Stimulated activated CD8-positive, alpha-beta memory T cell treated with anti-CD3 and anti-CD28 coated beads, Interleukin-15, amount 100 ng/mL, for 24 hours (primary cell): Measurements from ENCODE around the gene CGB8.
"Not testable (repeated sequence)": the region's sequence is repeated elsewhere in the genome, so short reads cannot be mapped to it uniquely, and the experiment has no call there.

Experiments
- DNase-seq: peaks from one replicate; pipeline ENCODE4 v3.0.0-alpha.2; 2020; ENCODE audit warnings: low read depth

Gene CGB8

DNA sequence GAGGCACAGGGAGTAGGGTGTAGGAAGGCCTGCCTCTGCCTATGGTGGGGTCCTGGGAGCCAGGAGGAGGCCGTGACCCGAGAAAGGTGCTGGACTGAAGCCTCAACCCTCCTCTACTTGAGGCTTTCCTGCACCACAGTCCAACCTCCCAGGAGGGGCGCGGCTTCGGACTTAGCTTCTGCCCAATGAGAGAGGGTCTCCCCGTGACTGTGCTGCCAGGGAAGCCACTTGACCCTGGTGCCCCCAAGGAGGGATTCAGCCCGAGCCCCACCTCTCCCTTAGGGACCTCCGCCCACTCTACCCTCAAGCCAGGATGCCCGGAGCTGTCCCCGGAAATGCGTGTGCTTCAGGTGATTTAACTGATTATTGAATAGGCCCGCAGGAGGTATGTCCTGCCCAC, at the start of gene CGB8:
CGB8 (minus strand) TSS at position 101 of the 400 bp plus-strand sequence. CDS start 372 bp downstream, outside the sequence.
- DNase-seq, result not testable (repeated sequence)

DNA sequence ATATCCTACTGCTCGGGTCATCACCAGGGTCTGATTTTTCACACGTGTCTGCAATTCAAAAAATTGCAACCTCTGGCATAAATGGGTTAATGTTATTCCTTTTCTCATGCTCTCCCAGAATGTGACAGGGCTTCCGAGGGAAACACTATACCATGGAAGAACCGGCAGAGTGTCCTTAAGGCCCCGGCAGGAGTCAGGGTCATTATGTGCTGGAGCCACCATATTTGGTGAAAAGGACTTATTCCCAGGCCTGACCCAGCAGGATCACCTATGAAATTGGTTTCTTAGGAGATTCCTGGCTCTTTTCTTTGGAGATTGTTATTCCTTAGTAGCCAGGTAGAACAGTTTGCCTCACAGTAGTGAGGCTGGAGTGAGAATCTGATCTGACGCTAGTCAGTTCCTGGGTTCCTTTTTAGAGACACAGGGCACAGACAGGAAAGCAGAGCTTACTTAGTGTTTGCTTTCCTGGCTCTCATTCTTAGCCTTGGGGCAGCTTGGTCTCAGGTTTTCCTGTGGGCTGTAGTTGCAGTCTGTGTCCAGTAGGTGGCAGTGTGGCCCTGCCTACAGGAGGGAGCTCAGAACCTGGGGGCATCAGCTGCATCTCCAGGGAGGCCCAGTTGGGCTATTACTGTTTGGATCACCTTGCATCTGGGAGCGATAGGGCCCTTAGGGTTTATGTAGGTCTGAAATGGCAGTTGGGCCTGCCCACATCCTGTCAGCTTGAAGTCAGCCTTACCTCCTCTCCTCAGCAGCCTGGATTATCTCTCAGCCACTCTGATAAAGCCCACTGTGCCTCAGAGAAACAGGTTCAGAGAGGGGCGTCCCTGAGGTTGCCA, 48.8 kb upstream of the CGB8 start:
- DNase-seq, result peak; percentile 40

DNA sequence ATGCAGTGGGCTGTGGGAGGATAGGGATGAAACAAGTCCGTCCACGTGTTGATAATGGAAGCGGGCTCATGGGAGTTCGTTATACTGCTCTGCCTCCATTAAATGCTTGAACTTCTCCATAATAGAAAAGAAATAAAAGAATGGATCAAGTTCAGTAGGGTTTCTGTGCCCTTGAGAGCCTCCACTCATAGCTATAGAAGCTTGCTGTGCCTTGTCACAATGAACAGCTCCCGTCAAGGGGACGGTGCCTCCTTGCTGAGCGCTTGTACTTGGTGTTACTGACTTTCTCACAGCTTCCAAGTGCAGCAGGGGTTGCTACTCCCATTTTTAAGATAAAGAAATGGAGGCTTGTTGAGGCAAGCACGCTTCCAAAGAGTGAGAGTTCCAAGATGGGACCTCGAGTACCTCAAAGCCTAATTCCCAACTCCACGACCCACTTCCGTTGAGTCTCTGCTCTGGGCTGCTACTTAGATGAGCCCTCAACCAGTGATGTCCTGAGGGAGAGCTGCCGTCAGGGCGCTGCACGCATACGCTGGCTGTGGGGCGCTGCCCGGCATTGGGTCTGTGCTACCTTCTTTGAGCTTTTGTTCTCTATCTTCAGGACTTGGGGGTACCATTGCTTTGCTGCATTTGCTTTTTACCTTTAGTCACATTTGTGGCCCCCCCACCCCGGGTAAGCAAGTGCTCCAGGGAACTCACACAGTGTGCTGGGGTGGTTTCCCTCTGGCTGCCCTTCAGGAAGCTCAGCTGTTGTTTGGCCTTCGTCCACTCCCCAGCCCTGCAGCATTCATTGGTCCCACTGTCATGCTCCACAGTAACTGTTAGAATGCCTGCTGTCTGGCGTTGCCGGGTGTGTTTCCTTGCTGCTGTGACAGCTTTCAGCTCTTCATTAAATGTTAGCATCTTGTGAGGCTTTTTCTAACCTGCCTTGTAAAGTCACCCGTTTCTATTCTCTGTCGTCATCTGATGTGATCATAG, 45.9 kb upstream of the CGB8 start:
- no peak for DNase-seq

DNA sequence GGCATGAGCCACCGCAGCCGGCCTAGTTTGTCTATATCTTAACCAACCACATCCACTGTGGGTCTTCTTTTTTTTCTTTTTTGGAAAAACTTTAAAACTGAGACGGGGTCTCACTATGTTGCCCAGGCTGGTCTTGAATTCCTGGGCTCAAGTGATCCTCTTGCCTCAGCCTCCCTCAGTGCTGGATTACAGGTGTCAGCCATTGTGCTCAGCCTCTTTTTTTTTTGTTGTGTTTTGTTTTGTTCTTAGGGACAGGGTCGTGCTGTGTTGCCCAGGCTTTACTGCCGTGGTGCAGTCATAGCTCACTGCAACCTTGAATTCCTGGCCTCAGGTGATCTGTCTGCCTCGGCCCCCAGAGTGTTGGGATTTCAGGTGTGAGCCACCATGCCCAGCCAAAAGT, 43.8 kb upstream of the CGB8 start:
- no peak for DNase-seq

DNA sequence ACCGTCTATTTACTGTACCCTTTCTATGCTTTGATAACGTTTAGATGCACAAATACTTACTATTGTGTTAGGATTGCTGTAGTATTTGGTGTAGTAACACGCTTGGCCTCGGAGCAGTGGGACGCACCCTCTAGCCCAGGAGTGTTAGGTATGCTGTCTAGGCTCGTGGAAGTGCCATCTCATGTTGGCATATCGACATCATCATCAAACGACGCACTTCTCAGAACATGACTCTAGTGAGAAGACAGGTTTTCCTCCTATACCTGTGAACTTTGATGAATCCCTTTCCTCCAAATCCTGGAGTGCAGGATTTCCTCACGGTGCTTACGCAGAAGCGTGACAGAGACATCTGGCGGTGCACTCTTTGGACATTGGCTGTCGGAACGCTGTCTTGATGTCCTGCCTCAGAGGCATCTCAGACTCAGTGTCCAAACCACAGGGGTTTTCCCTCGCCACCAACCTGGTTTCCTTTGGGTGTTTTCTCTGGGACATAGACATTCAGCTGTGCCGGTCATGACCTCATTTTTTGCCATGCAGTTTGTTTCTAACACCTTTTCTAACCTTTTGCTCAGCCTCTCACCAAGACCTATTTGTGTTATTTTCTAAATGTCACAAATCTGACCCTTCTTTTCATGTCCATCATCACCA, 42.6 kb upstream of the CGB8 start:
- DNase-seq, result no peak

DNA sequence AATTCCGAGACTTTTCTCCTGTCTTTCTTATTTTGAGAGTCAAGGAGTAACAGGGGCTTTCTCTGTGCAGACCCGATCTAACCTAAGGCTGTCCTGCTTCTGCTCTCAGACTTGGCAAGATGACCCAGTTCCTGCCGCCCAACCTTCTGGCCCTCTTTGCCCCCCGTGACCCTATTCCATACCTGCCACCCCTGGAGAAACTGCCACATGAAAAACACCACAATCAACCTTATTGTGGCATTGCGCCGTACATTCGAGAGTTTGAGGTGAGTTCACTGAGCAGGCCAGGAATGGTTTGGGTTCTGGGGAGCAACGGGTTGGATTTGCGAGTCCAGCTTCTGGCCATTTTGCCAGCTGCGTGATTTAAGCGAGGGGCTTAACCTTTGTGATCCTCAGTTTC, 37.4 kb upstream of the CGB8 start:
- no peak for DNase-seq

DNA sequence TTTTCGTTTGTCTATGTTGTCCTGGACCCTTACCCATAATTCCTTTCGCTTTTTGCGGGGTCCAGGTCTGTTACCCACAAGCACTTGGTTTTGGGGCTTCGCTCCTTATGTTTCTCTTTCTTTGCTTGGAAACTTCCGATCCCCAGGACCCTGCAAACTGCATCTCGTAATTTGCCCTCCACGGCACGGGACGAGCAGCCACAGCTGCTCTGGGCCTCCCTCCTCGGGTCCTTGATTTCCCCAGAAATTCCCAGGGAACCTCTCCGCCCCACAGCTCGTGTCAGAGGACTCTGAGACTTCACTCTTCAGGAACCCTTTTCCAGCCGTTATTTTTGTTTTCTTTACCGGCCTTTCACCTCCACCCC, 36.9 kb upstream of the CGB8 start:
- DNase-seq, result no peak

DNA sequence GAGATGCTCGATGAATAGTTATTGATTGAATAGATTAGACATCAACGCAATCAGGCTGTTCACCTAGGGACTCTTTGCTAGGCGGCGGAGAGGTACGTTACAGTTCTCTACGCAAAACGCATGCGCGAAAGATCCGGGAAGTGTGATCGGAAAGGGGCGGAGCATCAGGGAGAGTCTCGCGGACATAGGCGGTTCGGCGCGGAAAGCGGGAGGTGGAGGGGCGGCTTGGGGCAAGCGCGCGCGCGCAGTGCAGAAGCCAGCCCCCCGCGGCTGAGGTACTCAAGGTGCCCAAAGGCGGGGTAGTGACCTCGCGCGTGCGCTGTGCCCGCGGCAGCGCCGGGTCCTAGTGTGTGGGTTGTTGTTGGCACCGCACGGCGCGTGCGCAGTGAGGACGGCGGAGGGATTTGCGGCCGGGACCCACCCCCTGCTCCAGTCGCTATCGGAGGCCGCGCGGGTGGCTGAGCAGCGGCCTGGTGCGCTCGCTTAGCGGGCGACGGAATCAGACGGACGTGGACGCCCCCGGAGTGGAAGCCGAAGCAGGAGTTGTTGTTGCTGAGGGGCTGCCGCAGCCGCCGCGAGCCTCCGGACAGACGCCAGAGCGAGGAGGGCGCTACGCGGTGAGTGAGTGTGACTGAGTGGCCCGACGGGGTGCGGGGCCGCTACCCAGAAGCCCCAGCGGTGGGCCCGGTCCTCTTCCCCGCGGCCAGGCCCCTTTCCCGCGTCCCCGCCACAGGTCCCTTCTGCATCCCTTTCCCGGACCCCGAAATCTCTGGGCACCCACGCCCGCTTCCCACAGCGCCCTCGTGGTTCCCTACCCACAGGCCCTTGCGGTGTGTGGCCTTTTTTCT, 36.3 kb upstream of the CGB8 start, which contains the start of gene SNRNP70:
SNRNP70 (plus strand) TSS at position 432 of the 848 bp plus-strand sequence. CDS start 964 bp downstream, outside the sequence.
- peak; percentile 98 for DNase-seq

DNA sequence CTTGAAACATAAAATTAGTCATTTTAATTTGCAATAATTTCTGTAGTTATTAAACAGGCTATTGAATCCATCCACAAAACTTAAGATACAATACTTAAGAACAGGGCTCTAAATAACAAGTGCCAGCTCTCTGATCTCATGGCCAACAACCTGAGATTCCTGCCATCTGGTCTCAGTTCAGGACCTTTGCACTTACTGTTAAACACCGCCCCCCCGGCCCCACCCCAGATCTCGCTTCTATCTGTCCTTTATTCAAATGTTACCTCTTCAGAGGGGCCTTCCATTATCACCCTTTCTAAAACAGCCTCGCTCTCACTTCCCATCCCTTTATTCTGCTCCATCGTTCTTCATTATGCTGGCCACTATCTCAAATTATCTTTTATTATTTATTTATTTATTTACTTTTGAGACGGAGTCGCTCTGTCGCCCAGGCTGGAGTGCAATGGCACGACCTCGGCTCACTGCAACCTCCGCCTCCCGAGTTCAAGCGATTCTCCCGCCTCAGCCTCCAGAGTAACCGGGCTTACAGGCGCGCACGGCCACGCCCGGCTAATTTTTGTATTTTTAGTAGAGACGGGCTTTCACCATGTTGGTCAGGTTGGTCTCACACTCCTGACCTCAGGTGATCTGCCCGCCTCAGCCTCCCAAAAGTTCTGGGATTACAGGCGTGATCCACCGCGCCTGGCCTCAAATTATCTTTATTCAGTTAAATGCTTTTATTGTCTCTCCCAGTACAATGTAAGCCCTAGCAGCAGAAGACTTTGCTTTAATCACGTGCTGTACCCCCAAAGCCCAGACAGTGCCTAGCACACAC, 35.5 kb upstream of the CGB8 start:
- DNase-seq, result no peak

DNA sequence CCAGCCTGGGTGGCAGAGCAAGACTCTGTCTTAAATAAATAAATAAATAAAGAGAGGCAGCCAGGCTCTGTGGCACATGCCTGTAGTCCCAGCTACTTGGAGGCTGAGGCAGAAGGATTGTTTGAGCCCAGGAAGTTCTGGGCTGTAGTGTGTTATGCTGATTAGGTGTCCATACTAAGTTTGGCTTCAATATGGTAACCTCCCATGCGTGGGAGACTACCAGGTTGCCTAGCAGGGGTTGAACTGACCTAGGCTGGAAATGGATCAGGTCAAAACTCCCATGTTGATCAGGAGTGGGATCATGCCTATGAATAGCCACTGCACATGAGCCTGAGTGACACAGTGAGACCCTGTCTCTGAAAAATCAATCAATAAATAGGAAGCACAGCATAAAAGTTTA, 32.4 kb upstream of the CGB8 start:
- no peak for DNase-seq

DNA sequence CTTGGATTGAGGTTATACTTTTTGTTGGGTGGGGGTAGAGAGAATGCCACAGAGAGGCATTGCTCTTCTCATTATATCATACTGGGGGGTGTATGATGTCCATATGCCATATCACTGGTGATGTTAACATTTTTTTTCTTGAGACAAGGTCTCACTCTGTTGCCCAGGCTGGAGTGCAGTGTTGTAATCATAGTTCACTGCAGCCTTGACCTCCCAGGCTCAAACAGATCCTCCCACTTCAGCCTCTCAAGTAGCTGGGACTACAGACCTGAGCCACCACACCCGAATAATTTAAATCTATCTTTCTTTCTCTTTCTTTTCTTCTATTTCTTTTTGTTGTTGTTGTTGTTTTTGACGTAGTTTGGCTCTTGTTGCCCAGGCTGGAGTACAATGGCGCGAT, 31.5 kb upstream of the CGB8 start:
- DNase-seq, result no peak

DNA sequence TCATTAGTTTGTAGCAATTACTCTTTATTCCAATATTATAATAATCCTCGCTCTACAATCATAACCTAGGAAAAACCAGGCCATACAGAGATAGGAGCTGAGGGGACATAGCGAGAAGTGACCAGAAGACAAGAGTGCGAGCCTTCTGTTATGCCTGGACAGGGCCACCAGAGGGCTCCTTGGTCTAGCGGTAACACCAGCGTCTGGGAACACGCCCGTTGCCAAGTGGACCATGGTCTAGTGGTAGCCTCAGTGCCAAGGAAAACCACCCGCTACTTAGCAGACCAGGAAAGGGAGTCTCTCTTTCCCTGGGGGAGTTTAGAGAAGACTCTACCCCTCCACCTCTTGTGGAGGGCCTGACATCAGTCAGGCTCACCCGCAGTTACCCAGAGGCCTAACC, 26.0 kb upstream of the CGB8 start:
- DNase-seq, result not testable (repeated sequence)

DNA sequence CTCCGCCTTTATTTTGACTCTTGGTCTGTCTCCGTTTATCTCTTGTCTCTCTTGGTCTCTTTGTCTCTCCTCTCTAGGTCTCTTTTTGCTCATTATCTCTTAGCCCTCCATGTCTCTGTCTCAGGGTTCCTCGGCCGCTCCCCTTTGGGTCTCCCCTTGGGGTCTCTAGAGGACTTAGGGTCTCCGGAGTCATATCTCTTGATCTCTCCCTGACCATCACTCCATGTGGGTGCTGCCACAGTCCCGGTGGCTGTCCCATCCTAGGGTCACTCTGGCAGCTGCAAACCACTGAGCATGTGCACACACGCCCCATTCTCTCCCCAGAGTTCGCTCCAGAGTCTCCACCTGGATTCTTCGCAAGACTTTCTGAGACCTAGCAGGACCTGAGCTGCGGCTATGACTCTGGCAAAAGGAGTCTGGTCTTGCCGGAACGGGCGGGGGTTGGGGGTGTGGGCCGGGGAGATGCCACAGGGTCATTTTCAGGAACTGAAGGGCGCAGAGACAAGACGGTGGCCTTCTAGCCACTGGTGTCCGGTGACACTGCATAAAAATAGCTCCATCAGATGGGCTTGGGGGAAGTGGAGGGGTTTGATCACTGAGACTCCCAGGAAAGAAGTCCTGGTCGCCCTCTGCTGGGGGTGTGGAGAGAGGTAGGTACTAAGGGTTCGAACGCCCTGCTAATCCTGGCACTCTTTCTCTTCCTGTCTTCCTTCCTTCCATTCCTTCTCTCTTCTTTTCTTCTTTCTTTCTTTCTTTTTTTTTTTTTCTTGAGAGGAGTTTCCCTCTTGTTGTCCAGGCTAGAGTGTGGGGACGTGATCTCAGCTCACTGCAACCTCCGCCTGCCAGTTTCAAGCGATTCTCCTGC, 24.8 kb upstream of the CGB8 start:
- no peak for DNase-seq

DNA sequence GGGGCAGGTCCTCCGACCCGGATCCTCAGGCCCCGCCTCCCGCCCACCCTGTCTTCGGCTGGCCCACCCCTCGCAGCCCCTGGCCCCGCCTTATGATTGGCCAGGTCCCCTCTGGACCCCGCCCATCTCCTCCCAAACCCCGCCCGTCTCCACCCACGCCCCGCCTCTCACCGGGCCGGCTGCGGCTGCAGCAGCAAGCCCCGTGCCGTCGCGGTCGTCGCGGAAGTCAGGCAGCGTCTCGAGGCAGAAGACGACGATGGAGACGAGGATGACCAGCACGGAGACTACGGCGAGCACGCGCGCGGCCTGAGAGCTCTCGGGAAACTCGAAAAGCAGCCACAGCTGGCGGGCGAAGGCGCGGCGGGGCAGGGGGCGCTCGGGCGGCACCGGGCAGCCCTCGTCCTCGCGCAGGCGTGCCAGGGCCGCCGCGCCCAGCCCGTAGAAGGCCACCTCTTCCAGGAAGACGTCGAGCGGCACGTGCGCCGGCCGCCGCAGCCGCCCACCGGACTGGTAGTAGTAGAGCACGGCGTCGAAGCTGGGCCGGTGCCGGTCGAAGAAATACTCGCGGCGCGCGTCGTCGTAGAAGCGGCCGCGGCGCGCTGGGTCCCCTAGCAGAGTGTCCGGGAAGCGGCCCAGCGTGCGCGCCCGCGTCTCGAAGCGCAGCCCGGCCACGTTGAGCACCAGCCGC, 23.1 kb upstream of the CGB8 start:
- DNase-seq, result no peak

DNA sequence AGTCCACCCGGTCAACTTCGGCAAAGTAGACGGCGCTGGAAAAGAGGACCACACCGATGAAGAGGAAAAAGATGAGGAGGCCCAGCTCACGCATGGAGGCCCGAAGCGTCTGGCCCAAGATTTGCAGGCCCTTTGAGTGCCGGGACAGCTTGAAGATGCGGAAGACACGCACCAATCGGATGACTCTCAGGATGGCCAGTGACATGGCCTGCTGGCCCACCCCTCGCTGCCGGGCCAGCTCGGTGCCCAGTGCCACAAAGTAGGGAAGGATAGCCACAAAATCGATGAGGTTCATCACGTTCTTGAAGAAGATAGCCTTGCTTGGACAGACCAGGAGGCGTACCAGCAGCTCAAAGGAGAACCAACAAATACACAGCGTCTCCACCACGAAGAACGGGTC, 21.5 kb upstream of the CGB8 start:
- no peak for DNase-seq

DNA sequence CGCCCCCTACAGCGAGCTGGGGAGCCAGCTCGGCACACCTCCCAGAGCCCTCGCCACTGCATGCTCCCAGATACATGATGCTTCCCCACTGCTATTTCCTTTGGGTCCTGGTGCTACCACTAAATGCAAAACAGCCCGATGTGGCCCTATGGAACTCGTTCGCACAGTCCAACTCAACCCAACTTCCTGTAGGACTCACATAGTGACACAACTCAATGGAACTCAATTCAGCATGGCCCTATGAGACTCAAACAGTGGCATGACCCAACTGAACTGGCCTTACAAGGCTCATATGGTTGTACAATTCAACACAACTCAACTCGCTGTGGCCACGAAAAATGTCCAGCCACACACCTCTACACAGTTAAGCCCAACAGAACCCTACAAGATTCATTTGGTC, 20.1 kb upstream of the CGB8 start:
- no peak for DNase-seq

DNA sequence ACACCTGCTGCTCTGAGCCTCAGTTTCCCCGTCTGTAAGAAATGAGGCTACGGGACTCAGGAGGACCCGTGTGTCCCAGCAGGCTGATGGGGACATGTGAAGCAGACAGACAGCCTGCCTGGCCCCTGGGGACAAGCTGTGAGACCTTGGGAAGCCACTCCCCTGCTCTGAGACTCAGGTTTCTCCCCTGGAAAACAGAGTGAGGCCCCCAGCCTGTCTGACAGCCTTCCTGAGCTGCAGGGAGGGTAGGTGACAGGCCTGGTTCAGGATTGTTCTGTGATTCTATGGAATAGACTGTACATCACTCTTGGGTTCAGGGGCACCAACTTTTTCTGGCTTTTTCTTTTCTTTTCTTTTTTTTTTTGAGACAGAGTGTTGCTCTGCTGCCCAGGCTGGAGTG, 18.6 kb upstream of the CGB8 start:
- DNase-seq, result no peak

DNA sequence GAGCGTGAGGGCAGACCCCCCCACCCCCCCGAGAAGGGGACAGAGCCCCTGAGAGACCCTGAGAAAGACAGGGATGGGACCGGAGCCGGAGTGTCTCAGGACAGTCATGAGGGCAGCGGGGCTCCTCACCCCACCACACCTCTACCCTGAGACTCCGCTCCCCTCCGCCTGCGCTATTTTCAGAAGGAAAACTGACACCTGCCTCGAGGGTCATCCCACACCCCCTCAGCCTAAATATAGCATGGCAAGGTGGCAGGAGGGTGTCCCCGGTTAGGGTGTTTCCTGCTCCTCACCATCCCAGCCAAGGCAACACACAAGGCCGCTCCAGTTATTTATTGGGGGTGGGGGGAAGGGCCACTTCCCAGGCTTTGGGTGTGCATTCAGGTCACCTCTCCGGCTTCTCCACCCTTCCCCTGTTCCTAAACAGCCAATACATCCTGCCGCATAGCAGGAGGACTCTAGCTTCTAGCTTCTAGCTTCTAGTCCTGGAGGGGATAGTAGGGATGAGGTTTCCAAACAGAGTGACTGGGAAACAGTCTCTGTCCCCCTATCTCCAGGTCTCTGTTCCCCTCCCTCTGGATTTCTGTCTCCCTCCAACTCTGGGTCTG, 17.1 kb upstream of the CGB8 start:
- DNase-seq, result no peak
